Pancreas (tissue), 10 donors: ENCODE measurements around the gene NUMA1. TPM values are rescaled to one million over a fixed set of nuclear protein-coding genes. Genes with fewer than 3 reads are reported as not detected.
A peak's percentile ranks its signal among the peaks of the same experiment; 100 is the strongest.

Source experiments
- ATAC-seq, 4 donors: fragments of 200-7000 bp; cut with Tn5 transposase; one replicate each; pipeline versions ENCODE4 v1.8.0 to v1.9.1; 2020; ENCODE audit warnings: mild to moderate bottlenecking in 4 of 4, moderate library complexity in 4 of 4
- DNase-seq, 6 donors: peaks; one replicate each; pipeline ENCODE4 v3.0.0-alpha.2; 2020
- FAIRE-seq: peaks from 2 replicates; lab custom pipeline; 2012; peaks lifted over from hg19 to GRCh38; lab: Jason Lieb, UNC
- H3K27ac ChIP-seq, 4 donors: fragments of 200-600 bp; sonication (generic); 1 replicate in 3 of 4; 2 replicates in 1 of 4; pipeline versions ENCODE4 v1.5.0 to v1.8.0; 2020
- H3K27me3 ChIP-seq, 4 donors: fragments of 200-600 bp; one replicate each; pipeline ENCODE4 v1.8.0; 2021
- H3K36me3 ChIP-seq, 3 donors: fragments of 200-600 bp; sonication (generic) in 1 of 3; one replicate each; pipeline versions ENCODE4 v1.5.0 to v1.8.0; 2020 to 2021
- H3K4me1 ChIP-seq, 3 donors: fragments of 200-600 bp; one replicate each; pipeline ENCODE4 v1.8.0; 2021
- H3K4me3 ChIP-seq, 4 donors: fragments of 200-600 bp; sonication (generic) in 2 of 4; one replicate each; pipeline versions ENCODE4 v1.5.0 to v1.8.0; 2020 to 2021
- H3K9me3 ChIP-seq, 4 donors: fragments of 200-600 bp; one replicate each; pipeline ENCODE4 v1.8.0; 2021
- CTCF ChIP-seq, 4 donors: fragments of 200-600 bp; sonication (generic) in 3 of 4; IDR thresholded peaks; one replicate each; pipeline versions ENCODE4 v1.5.0 to v1.8.0; 2021; ENCODE audit warnings: antibody characterized with exemption in 4 of 4
- WGBS, 2 donors: extraction: QIAGEN DNeasy Blood & Tissue Kit; methylation state at CpG; one replicate each; pipeline ENCODE4 v1.1.7; 2013; 5-methylcytosine and 5-hydroxymethylcytosine counted together
- intact Hi-C, 3 donors: fragments of 100-400 bp; cut with DNase I; formaldehyde crosslinking; loops; one replicate each; pipeline versions ENCODE4 v1.11.1 to v1.14.2; 2022
- polyA plus RNA-seq, 2 donors: library from polyadenylated mRNA; stranded (reverse); fragments of 200-250 nt; gene quantifications; one replicate each; pipeline ENCODE4 v1.2.3, GENCODE V29; 2013
- total RNA-seq, 6 donors: library from RNA; stranded (reverse); fragmentation: NEBNext Ultra II Directional in 4 of 6; extraction: Animal tissue kit (Norgen Biotek cat#: 25700) in 4 of 6; gene quantifications; one replicate each; pipeline versions ENCODE4 v1.2.1 to v1.2.4, GENCODE V29; 2021 to 2023
- donor health status: healthy with polysubstance abuse.
- donor health status: DM: no; HTN: no; CAD: no; lungs with moderate emphysema.
- donor health status: DM: no; HTN: no; CAD: no.
- donor health status: control.
- donor health status: control.
- donor health status: Bipolar disorder and iron deficiency.
- donor health status: DM: yes; HTN: yes; CAD: no.
- donor health status: DM: no; HTN: no; CAD: no.
- donor health status: DM: no; HTN: no; CAD: no.
- donor health status: DM: yes; HTN: yes; CAD: no.

NUMA1 gene
- total and polyA plus RNA-seq, 8 donors = 68.8 to 216 (median 99.4) TPM

GRCh38 chr11:72102631-72102945 is 22.2 kb upstream of the NUMA1 start:
- intact Hi-C loops = no loop called here
- peak in 1 of 4 donors; percentile 5 for ATAC-seq
- Histone ChIP-seq H3K27me3 (no peaks in the 10 kb centered on the region), H3K9me3 (no peaks in the 10 kb centered on the region), H3K36me3 (peaks cover 0 to 14% (median 14%) of the 10 kb centered on the region in 3 donors), H3K4me1 (peaks cover 11 to 21% (median 13%) of the 10 kb centered on the region in 3 donors), H3K27ac (peak overlapping the region; percentile 87 to 94 (median 91)), H3K4me3 (peak overlapping the region; percentile 73 to 91 (median 86))
- TF ChIP-seq CTCF (IDR thresholded peaks at IDR 0.05) = no peak
- FAIRE-seq = no peak
- WGBS, 2 donors = 1% methylated on average over 9 of the region's 9 CpGs
- DNase-seq = no peak

DNA sequence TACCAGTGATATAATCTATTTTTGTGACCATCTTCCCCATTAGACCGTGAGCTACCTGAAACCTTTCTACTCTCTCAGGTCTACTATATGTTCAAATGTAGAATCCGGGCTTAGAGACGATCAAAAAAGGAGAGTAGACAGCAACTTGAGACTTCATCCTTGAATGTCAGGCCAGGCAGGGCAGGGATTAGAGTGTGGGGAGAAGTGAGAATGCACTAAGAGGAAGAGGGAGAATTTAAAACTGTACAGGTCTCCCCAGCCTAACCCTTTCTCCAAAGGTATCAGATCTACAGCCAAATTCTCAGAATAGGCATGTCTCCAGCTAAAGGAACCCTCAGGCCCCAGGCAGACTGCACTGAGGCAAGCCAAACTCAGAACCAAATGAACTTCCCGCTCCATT is 21.8 kb upstream of the NUMA1 start:
- DNase-seq (no peak), FAIRE-seq (no peak), ATAC-seq (no peak)
- H3K4me3 ChIP-seq = peak overlapping the region; percentile 73 to 91 (median 86)
- no peaks in the 10 kb centered on the region for H3K9me3 ChIP-seq
- WGBS, 2 donors = 27 to 33% methylated on average over 4 of the region's 4 CpGs
- H3K4me1 ChIP-seq = peaks cover 11 to 21% (median 13%) of the 10 kb centered on the region in 3 donors
- H3K27me3 ChIP-seq = no peaks in the 10 kb centered on the region
- no peak for TF ChIP-seq CTCF (IDR thresholded peaks at IDR 0.05)
- peaks cover 2 to 18% (median 18%) of the 10 kb centered on the region in 3 donors for H3K36me3 ChIP-seq
- peak overlapping the region; percentile 87 to 94 (median 91) for H3K27ac ChIP-seq
- intact Hi-C loops = no loop called here

DNA sequence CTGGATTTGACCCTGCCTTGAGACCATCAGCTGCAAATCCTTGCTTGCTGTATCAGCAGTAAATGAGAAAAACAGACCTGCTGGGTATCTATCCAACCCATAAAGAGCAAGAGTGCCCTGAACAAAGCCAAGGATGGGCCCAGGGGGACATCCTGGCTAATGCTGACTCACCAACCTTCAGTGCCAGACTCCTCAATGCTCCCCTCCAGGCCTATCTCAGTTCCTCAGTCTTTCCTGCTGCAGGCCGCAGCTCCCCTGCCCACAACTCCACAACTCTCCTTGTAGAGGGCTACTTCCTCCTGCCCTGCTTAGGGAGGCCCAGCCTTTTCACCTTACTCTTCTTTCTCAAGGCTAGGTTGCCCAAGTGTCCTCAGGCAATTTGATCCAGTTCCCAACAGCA is 20.1 kb upstream of the NUMA1 start:
- DNase-seq = no peak
- Histone ChIP-seq H3K4me3 (no peak overlapping the region), H3K4me1 (peaks cover 11 to 21% (median 13%) of the 10 kb centered on the region in 3 donors), H3K27me3 (no peaks in the 10 kb centered on the region), H3K27ac (no peak overlapping the region), H3K36me3 (peaks cover 5 to 20% (median 18%) of the 10 kb centered on the region in 3 donors), H3K9me3 (no peaks in the 10 kb centered on the region)
- WGBS, 2 donors = 80 to 88% methylated on average over 1 of the region's 1 CpG
- TF ChIP-seq CTCF (IDR thresholded peaks at IDR 0.05) = no peak
- intact Hi-C loops = no loop called here
- ATAC-seq = no peak
- no peak for FAIRE-seq

- Histone ChIP-seq H3K4me1 (peaks cover 11 to 21% (median 13%) of the 10 kb centered on the region in 3 donors), H3K27me3 (no peaks in the 10 kb centered on the region), H3K27ac (no peak overlapping the region), H3K4me3 (no peak overlapping the region), H3K9me3 (no peaks in the 10 kb centered on the region), H3K36me3 (peaks cover 5 to 20% (median 18%) of the 10 kb centered on the region in 3 donors)
- DNase-seq = no peak
- no peak for ATAC-seq
- WGBS, 2 donors = 71 to 87% methylated on average over 3 of the region's 3 CpGs
- FAIRE-seq = no peak
- TF ChIP-seq CTCF (IDR thresholded peaks at IDR 0.05) = no peak
- intact Hi-C loops = no loop called here
Observed at GRCh38 chr11:72100009-72100408, 19.7 kb upstream of the NUMA1 start.

DNA sequence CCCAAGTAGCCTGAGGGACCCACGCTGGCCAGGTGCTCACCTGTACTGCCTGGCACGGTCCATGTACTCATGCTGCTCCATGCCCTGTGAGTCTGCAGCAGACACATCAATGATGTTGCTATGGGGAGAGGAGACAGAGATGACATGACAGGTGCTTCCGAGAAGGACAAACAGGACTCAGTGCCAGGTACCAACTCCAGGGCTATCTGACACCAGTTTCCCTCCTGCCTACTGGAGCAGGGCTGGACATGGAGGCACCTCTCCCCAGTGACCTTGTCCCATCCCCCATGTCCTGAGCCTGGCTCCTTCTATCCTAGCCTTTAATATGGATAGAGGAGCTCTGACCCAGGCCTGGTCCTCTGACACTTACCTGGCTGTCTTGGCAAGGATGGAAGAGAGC is 18.4 kb upstream of the NUMA1 start:
- DNase-seq = no peak
- no peak for TF ChIP-seq CTCF (IDR thresholded peaks at IDR 0.05)
- Histone ChIP-seq H3K27ac (no peak overlapping the region), H3K36me3 (peaks cover 5 to 28% (median 18%) of the 10 kb centered on the region in 3 donors), H3K27me3 (no peaks in the 10 kb centered on the region), H3K4me1 (peaks cover 11 to 18% (median 13%) of the 10 kb centered on the region in 3 donors), H3K4me3 (no peak overlapping the region), H3K9me3 (no peaks in the 10 kb centered on the region)
- FAIRE-seq = no peak
- intact Hi-C loops = no loop called here
- no peak for ATAC-seq
- WGBS, 2 donors = 82 to 84% methylated on average over 3 of the region's 3 CpGs
